ENCODE results near the gene ADCYAP1.

The ADCYAP1 gene

GRCh38 chr18:926946-927345 lies 22.3 kb downstream of the ADCYAP1 start:
- DNase-seq (ENCODE audit: insufficient read length, low spot score), result no peak
- FAIRE-seq, result no peak
- no peak for TF ChIP-seq POLR2A (IDR thresholded peaks at IDR 0.05; ENCODE audit: low read depth, low read length)

GRCh38 chr18:933082-933481 lies 28.4 kb downstream of the ADCYAP1 start:
- no peak for TF ChIP-seq POLR2A (IDR thresholded peaks at IDR 0.05; ENCODE audit: low read depth, low read length)
- DNase-seq (ENCODE audit: insufficient read length, low spot score) (no peak), FAIRE-seq (no peak)

GRCh38 chr18:934518-935133 lies 30.0 kb downstream of the ADCYAP1 start:
- TF ChIP-seq POLR2A (IDR thresholded peaks at IDR 0.05; ENCODE audit: low read depth, low read length), result no peak
- no peak for DNase-seq (ENCODE audit: insufficient read length, low spot score)
- no peak for FAIRE-seq

GRCh38 chr18:936941-937340 lies 32.3 kb downstream of the ADCYAP1 start:
- TF ChIP-seq POLR2A (IDR thresholded peaks at IDR 0.05; ENCODE audit: low read depth, low read length), result no peak
- FAIRE-seq (no peak), DNase-seq (ENCODE audit: insufficient read length, low spot score) (no peak)

GRCh38 chr18:939166-939565 lies 34.5 kb downstream of the ADCYAP1 start:
- TF ChIP-seq POLR2A (IDR thresholded peaks at IDR 0.05; ENCODE audit: low read depth, low read length), result no peak
- DNase-seq (ENCODE audit: insufficient read length, low spot score) (peak; percentile 49), FAIRE-seq (peak; percentile 97)

- no peak for TF ChIP-seq POLR2A (IDR thresholded peaks at IDR 0.05; ENCODE audit: low read depth, low read length)
- DNase-seq (ENCODE audit: insufficient read length, low spot score) (no peak), FAIRE-seq (peak; percentile 65)
Measured at GRCh38 chr18:939958-940357, 35.3 kb downstream of the ADCYAP1 start.

GRCh38 chr18:941331-941730 lies 36.7 kb downstream of the ADCYAP1 start:
- FAIRE-seq (peak; percentile 43), DNase-seq (ENCODE audit: insufficient read length, low spot score) (no peak)
- TF ChIP-seq POLR2A (IDR thresholded peaks at IDR 0.05; ENCODE audit: low read depth, low read length), result no peak

- DNase-seq (ENCODE audit: insufficient read length, low spot score), result peak; percentile 47
- FAIRE-seq, result peak; percentile 98
- TF ChIP-seq POLR2A (IDR thresholded peaks at IDR 0.05; ENCODE audit: low read depth, low read length), result no peak
Measured at GRCh38 chr18:944440-944839, 39.8 kb downstream of the ADCYAP1 start.

GRCh38 chr18:949724-950631 lies 45.3 kb downstream of the ADCYAP1 start:
- TF ChIP-seq POLR2A (IDR thresholded peaks at IDR 0.05; ENCODE audit: low read depth, low read length), result no peak
- FAIRE-seq (no peak), DNase-seq (ENCODE audit: insufficient read length, low spot score) (no peak)

GRCh38 chr18:950882-951495 lies 46.3 kb downstream of the ADCYAP1 start:
- peak; percentile 6 for FAIRE-seq
- DNase-seq (ENCODE audit: insufficient read length, low spot score), result no peak
- no peak for TF ChIP-seq POLR2A (IDR thresholded peaks at IDR 0.05; ENCODE audit: low read depth, low read length)

- FAIRE-seq (no peak), DNase-seq (ENCODE audit: insufficient read length, low spot score) (no peak)
- TF ChIP-seq POLR2A (IDR thresholded peaks at IDR 0.05; ENCODE audit: low read depth, low read length), result no peak
Measured at GRCh38 chr18:955384-956066, 50.9 kb downstream of the ADCYAP1 start.

- FAIRE-seq (no peak), DNase-seq (ENCODE audit: insufficient read length, low spot score) (no peak)
- no peak for TF ChIP-seq POLR2A (IDR thresholded peaks at IDR 0.05; ENCODE audit: low read depth, low read length)
Measured at GRCh38 chr18:957829-958228, 53.2 kb downstream of the ADCYAP1 start.

- no peak for FAIRE-seq
- DNase-seq (ENCODE audit: insufficient read length, low spot score), result no peak
- TF ChIP-seq POLR2A (IDR thresholded peaks at IDR 0.05; ENCODE audit: low read depth, low read length), result no peak
Measured at GRCh38 chr18:959854-960253, 55.2 kb downstream of the ADCYAP1 start.

Data from H54 (cell line).